Neuron (in vitro differentiated cells): ENCODE results near the gene COX4I2.
"Not testable (repeated sequence)": the region's sequence is repeated elsewhere in the genome, so short reads cannot be mapped to it uniquely, and the experiment has no call there.

Experiments
- H2AFZ ChIP-seq: one replicate; pipeline ENCODE4 v1.6.1; 2013; ENCODE audit warnings: low read depth, mild to moderate bottlenecking, inconsistent platforms, low read length, moderate library complexity
- H3K27me3 ChIP-seq: one replicate; pipeline ENCODE4 v1.6.1; 2013; ENCODE audit warnings: low read length; ENCODE audit not compliant: insufficient read depth
- H3K36me3 ChIP-seq: one replicate; pipeline ENCODE4 v1.6.1; 2013; ENCODE audit warnings: low read length; ENCODE audit not compliant: insufficient read depth
- H3K4me1 ChIP-seq: one replicate; pipeline ENCODE4 v1.6.1; 2013; ENCODE audit warnings: low read length; ENCODE audit not compliant: insufficient read depth
- H3K4me3 ChIP-seq: 2 replicates; pipeline ENCODE4 v1.5.1; 2013; ENCODE audit warnings: mild to moderate bottlenecking, low read length, moderate library complexity
- H3K9me3 ChIP-seq: one replicate; pipeline ENCODE4 v1.6.1; 2013; ENCODE audit warnings: low read length

The COX4I2 gene

DNA sequence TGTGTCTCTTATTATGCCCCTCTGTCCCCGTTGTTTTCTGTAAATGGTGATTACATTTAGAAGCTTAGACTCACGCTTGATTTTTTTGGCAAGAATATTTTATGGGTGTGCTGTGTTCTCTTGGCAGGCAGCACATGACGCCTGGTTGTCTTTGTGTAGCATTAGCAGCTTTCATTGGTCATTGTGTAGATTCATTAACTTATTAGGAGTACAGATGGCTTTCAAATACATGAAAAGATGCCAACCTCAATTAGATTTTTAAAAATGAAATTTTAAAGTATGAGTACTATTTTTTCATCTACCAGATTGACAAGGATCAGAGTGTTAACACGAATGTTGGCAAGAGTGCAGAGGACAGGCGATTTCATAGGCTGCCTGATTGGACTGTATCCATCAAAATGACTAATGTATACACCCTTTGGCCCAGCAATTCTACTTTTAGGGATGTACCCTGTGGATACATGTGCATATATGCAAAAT lies 15.2 kb downstream of the COX4I2 start:
- no peaks in the 10 kb centered on the region for H3K9me3 ChIP-seq
- no peaks in the 10 kb centered on the region for H3K27me3 ChIP-seq
- no peaks in the 10 kb centered on the region for H3K4me1 ChIP-seq
- no peak overlapping the region for H3K4me3 ChIP-seq
- H3K36me3 ChIP-seq: no peaks in the 10 kb centered on the region
- H2AFZ ChIP-seq: no peak overlapping the region

DNA sequence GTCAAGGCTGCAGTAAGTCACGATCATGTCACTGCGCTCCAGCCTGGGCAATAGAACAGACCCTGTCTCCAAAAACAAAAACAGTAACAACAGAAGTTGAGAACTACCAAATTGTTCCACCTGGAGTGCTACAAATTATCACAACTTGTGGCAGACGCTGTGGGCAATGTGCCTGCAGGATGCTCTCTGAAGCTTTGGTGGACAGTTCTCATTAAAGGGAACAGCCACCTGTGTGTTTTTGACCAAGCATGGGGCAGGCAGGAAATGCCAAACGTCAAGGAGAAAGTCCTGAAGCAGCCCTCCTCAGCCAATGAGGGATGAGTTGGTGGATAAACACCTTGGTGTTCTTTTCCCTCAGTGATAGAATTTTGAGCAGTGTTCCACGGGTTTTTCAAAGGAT lies 15.8 kb downstream of the COX4I2 start:
- H3K9me3 ChIP-seq: no peaks in the 10 kb centered on the region
- H3K36me3 ChIP-seq: no peaks in the 10 kb centered on the region
- H2AFZ ChIP-seq: no peak overlapping the region
- no peaks in the 10 kb centered on the region for H3K27me3 ChIP-seq
- no peak overlapping the region for H3K4me3 ChIP-seq
- no peaks in the 10 kb centered on the region for H3K4me1 ChIP-seq

DNA sequence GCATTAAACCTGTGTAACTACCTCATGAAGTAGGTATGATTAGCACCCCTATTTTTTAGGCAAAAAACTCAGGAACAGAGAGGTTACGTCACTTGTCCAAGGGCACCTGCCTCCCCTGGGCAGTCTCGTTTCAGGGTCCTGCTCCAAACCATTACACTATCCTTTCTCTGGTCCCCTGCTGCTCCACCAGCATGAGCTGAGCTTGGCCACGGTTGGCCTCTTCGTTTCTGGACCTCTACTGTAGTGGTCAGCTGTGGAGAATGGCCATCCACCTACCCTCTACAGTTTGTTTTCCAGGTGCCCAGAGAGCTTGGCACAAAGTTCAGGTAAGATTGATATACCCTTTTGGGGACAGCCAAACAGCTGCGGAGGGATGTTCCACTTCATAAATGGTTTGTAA lies 16.8 kb downstream of the COX4I2 start:
- no peaks in the 10 kb centered on the region for H3K9me3 ChIP-seq
- H3K4me3 ChIP-seq: no peak overlapping the region
- no peaks in the 10 kb centered on the region for H3K27me3 ChIP-seq
- H3K36me3 ChIP-seq: no peaks in the 10 kb centered on the region
- no peak overlapping the region for H2AFZ ChIP-seq
- no peaks in the 10 kb centered on the region for H3K4me1 ChIP-seq

GRCh38 chr20:31661625-31662371 lies 24.1 kb downstream of the COX4I2 start:
- Histone ChIP-seq H3K4me3 (peak overlapping the region; percentile 14), H3K4me1 (peaks cover 20% of the 10 kb centered on the region)

DNA sequence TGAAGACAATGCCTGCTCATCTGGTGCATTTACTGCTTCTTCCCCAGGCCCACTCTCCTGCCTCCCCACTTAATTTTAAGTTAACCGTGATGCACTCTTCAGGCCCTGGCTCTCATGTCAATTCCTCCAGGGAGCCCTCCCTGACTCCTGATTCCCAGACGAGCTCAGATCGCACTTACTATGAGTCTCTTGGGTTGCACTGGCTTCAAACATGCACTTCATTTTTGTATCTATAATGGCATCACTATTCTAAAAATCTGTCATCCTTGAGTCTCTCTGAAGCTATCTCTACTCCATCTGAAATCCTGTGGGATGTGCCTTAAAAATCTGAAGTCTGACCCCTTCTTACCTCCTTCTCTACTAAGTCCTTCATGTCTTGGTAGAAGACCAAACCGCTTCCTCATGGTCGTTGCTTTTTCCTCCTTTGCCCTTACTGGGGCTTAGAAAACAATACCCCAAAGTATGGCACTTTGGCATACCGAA lies 24.7 kb downstream of the COX4I2 start:
- Histone ChIP-seq H3K36me3 (peaks cover 21% of the 10 kb centered on the region), H2AFZ (no peak overlapping the region), H3K9me3 (no peaks in the 10 kb centered on the region), H3K27me3 (no peaks in the 10 kb centered on the region), H3K4me3 (no peak overlapping the region), H3K4me1 (peaks cover 20% of the 10 kb centered on the region)

More at GRCh38 chr20:31661625-31662371, 24.1 kb downstream of the COX4I2 start:
- no peaks in the 10 kb centered on the region for H3K27me3 ChIP-seq
- no peak overlapping the region for H2AFZ ChIP-seq
- H3K36me3 ChIP-seq: peaks cover 19% of the 10 kb centered on the region
- no peaks in the 10 kb centered on the region for H3K9me3 ChIP-seq

- Histone ChIP-seq H3K36me3 (peaks cover 23% of the 10 kb centered on the region), H3K4me1 (peaks cover 20% of the 10 kb centered on the region), H3K4me3 (no peak overlapping the region), H3K9me3 (no peaks in the 10 kb centered on the region), H3K27me3 (no peaks in the 10 kb centered on the region), H2AFZ (no peak overlapping the region)
Observed at GRCh38 chr20:31663524-31663837, 25.8 kb downstream of the COX4I2 start.

- Histone ChIP-seq H2AFZ (no peak overlapping the region), H3K4me3 (no peak overlapping the region), H3K4me1 (peaks cover 20% of the 10 kb centered on the region), H3K36me3 (peaks cover 23% of the 10 kb centered on the region), H3K27me3 (no peaks in the 10 kb centered on the region), H3K9me3 (no peaks in the 10 kb centered on the region)
Observed at GRCh38 chr20:31663838-31664695, 26.4 kb downstream of the COX4I2 start.

DNA sequence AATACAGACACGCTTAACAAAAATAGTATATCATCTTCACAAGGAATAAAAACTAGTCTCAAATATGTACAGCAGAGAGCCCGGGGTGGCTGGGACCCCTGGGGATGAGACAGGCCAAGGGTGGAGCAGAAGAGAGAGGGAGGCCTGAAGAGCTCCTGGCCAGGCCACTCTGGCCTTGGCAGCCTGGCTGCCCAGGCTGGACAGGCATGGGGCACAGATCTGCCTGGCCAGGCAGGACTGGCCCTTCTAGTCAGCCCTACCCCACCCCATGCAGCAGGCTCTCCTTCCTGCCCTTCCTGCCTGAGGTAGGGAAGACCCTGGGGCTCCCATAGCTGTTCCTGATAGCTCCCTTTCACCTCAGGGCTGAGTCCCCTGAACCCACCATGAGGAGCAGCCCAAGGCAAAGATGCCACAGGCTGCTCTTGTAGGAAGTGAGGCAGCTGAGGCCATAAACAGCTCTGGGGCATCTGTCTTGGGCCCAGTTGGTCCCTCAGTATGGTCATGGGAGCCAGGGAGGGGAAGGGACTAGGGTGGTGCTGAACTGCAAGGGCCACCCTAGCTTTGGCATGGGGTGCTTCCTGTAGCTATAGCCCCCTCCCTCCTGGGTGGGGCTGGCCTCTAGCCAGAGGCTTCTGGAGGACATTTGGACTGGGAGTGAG lies 27.1 kb downstream of the COX4I2 start:
- peaks cover 20% of the 10 kb centered on the region for H3K4me1 ChIP-seq
- peaks cover 23% of the 10 kb centered on the region for H3K36me3 ChIP-seq
- H3K9me3 ChIP-seq: no peaks in the 10 kb centered on the region
- H3K27me3 ChIP-seq: no peaks in the 10 kb centered on the region
- no peak overlapping the region for H2AFZ ChIP-seq
- no peak overlapping the region for H3K4me3 ChIP-seq

DNA sequence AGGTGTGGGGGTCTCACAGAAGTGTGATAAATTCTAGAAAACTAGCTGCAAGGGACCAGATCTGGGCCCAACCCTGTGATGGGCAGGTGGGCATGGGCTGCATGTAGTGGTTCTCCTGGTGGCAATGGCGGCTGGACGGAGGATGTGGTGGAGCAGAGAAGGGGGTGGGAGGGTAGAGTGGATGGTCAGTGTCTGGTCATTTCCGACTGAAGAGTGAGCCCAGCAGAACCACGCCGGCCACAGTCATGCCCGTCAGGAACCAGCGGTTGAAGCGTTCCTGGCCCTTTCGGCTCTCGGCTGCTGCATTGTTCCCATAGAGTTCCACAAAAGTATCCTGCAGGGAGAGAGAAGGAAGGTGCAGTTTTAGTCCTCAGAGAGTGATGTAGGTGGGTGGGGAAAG lies 28.0 kb downstream of the COX4I2 start:
- peaks cover 20% of the 10 kb centered on the region for H3K4me1 ChIP-seq
- H3K4me3 ChIP-seq: no peak overlapping the region
- H3K9me3 ChIP-seq: no peaks in the 10 kb centered on the region
- H3K27me3 ChIP-seq: no peaks in the 10 kb centered on the region
- H3K36me3 ChIP-seq: peaks cover 23% of the 10 kb centered on the region
- H2AFZ ChIP-seq: no peak overlapping the region

GRCh38 chr20:31666258-31667042 lies 28.7 kb downstream of the COX4I2 start:
- H3K36me3 ChIP-seq: peaks cover 23% of the 10 kb centered on the region
- peaks cover 18% of the 10 kb centered on the region for H3K4me1 ChIP-seq
- no peaks in the 10 kb centered on the region for H3K27me3 ChIP-seq
- H3K4me3 ChIP-seq: no peak overlapping the region
- H3K9me3 ChIP-seq: no peaks in the 10 kb centered on the region
- H2AFZ ChIP-seq: no peak overlapping the region

DNA sequence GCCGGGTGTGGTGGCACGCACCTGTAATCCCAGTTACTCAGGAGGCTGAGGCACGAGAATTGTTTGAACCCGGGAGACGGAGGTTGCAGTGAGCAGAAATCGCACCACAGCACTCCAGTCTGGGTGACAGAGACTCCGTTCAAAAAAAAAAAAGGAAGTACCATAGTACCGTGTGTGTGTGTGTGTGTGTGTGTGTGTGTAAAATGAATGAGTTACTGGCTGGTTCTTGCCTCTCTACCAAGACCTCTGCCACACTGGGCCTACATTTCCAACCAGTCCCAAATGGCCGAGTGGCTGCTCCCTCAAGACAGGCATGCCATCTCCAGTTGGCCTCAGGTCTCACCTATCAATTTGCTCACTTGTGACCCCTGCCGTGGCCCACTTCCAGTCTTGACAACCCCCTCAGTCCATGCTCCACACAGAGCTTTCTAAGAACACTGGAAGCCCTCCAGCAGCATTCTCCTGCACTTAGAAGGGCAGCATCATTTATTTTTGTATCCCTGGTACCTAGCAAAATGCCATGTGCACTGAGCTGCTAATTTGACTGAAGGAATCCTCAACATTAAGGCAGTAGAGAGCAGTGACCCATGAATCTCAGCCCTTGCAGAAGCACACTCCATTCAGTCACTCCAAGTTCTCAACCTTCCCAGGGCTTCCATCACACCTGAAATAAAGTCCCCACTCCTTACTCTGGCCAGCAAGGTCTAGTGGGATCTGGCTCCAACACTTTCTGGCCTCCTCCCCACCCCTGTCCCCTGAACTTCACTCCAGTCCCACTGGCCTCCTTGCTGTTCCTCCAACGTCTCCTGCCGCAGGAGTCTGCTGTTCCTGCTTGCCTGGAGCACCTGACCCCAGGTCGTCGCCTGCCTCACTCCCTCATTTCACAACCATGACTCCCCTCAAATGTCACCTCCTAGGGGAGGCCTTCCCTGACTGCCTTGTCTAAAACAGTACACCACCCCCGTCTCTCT lies 29.9 kb downstream of the COX4I2 start:
- no peaks in the 10 kb centered on the region for H3K27me3 ChIP-seq
- H3K36me3 ChIP-seq: peaks cover 23% of the 10 kb centered on the region
- no peak overlapping the region for H2AFZ ChIP-seq
- H3K4me1 ChIP-seq: peaks cover 18% of the 10 kb centered on the region
- H3K4me3 ChIP-seq: no peak overlapping the region
- no peaks in the 10 kb centered on the region for H3K9me3 ChIP-seq

DNA sequence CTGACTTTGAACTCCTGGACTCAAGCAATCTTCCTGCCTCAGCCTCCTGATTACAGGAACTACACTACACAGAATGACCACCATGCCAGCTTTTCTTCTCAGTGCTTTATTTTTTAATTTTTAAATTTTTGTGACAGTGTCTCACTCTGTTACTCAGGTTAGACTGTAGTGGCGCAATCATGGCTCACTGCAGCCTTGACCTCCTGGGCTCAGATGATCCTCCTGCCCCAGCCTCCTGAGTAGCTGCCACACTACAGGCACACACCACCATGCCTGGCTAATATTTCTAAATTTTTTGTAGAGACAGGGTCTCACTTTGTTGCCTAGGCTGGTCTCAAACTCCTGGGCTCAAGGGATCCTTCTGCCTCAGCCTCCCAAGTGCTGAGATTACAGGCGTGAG lies 31.2 kb downstream of the COX4I2 start:
- Histone ChIP-seq H3K4me1 (peaks cover 12% of the 10 kb centered on the region), H3K36me3 (peaks cover 26% of the 10 kb centered on the region)
- H3K9me3 ChIP-seq, H2AFZ ChIP-seq, H3K27me3 ChIP-seq, H3K4me3 ChIP-seq: not testable (repeated sequence)
